Thyroid gland (tissue), 4 donors: ENCODE measurements around the gene INO80B. TPM values are rescaled to one million over a fixed set of nuclear protein-coding genes. Genes with fewer than 3 reads are reported as not detected.
A peak's percentile ranks its signal among the peaks of the same experiment; 100 is the strongest.

Experiments used
- DNase-seq, 2 donors: peaks; one replicate each; pipeline ENCODE4 v3.0.0-alpha.2; 2019
- H3K27ac ChIP-seq, 3 donors: fragments of 200-600 bp; sonication (generic); 1 replicate in 2 of 3; 2 replicates in 1 of 3; pipeline ENCODE4 v1.5.1; 2016 to 2019; ENCODE audit warnings: mild to moderate bottlenecking in 1 of 3, moderate library complexity in 1 of 3
- H3K27me3 ChIP-seq: fragments of 200-600 bp; sonication (generic); one replicate; pipeline ENCODE4 v1.5.1; 2019
- H3K36me3 ChIP-seq, 2 donors: fragments of 200-600 bp; sonication (generic); one replicate each; pipeline ENCODE4 v1.5.1; 2016 to 2019
- H3K4me1 ChIP-seq, 2 donors: fragments of 200-600 bp; sonication (generic); one replicate each; pipeline ENCODE4 v1.5.1; 2017 to 2019
- H3K4me3 ChIP-seq, 3 donors: fragments of 200-600 bp; sonication (generic); replicated peaks in 1 of 3; 1 replicate in 2 of 3; 2 replicates in 1 of 3; pipeline ENCODE4 v1.5.1; 2016; ENCODE audit warnings: mild to moderate bottlenecking in 1 of 3
- H3K9me3 ChIP-seq: fragments of 200-600 bp; sonication (generic); one replicate; pipeline ENCODE4 v1.5.1; 2017
- CTCF ChIP-seq, 6 experiments: fragments of 200-600 bp in 3 of 6; fragments of 450-650 bp in 3 of 6; sonication (generic) in 3 of 6; IDR thresholded peaks; one replicate each; pipeline ENCODE4 v1.5.1; 2016 to 2019; ENCODE audit warnings: antibody characterized with exemption in 6 of 6, mild to moderate bottlenecking in 2 of 6, inconsistent platforms in 1 of 6, moderate library complexity in 1 of 6
- POLR2A ChIP-seq, 2 donors: fragments of 450-650 bp; IDR thresholded peaks; one replicate each; pipeline ENCODE4 v1.6.1; 2017; ENCODE audit warnings: antibody characterized with exemption in 2 of 2, mild to moderate bottlenecking in 2 of 2, moderate library complexity in 1 of 2
- WGBS, 2 donors: methylation state at CpG; one replicate each; pipeline ENCODE4 v1.1.5; 2017; 5-methylcytosine and 5-hydroxymethylcytosine counted together
- intact Hi-C: fragments of 100-400 bp; cut with DNase I; formaldehyde crosslinking; loops from one replicate; pipeline ENCODE4 v1.15.1; 2023
- total RNA-seq, 4 donors: library from RNA; depleted of rRNA; stranded (reverse); fragments of >200 nt; gene quantifications; one replicate each; pipeline ENCODE4 v1.2.3, GENCODE V29; 2016

Gene INO80B
- total RNA-seq, 4 donors from 2014 or later = 19.9 to 74.4 (median 46.1) TPM

- intact Hi-C loops = no loop called here
- H3K27ac ChIP-seq = no peak overlapping the region
- no peaks in the 10 kb centered on the region for H3K36me3 ChIP-seq
- DNase-seq = no peak
- no peak for TF ChIP-seq CTCF (IDR thresholded peaks at IDR 0.05)
- no peak for TF ChIP-seq POLR2A (IDR thresholded peaks at IDR 0.05)
- H3K4me3 ChIP-seq = no peak overlapping the region
- peaks cover 10 to 18% of the 10 kb centered on the region in 2 donors for H3K4me1 ChIP-seq
- H3K9me3 ChIP-seq = no peaks in the 10 kb centered on the region
- WGBS, 2 donors = 100% methylated on average over 1 of the region's 1 CpG
- no peaks in the 10 kb centered on the region for H3K27me3 ChIP-seq
Observed at GRCh38 chr2:74438248-74438647, 16.6 kb upstream of the INO80B start.

- DNase-seq = no peak
- TF ChIP-seq CTCF (IDR thresholded peaks at IDR 0.05) = no peak
- TF ChIP-seq POLR2A (IDR thresholded peaks at IDR 0.05) = no peak
Observed at GRCh38 chr2:74439373-74439772, 15.5 kb upstream of the INO80B start.

GRCh38 chr2:74439803-74440377 lies 15.0 kb upstream of the INO80B start:
- Histone ChIP-seq H3K36me3 (no peaks in the 10 kb centered on the region), H3K27me3 (no peaks in the 10 kb centered on the region), H3K4me3 (peak overlapping the region in 2 of 3 donors; percentile 21 to 51), H3K9me3 (no peaks in the 10 kb centered on the region), H3K27ac (peak overlapping the region; percentile 42 to 84 (median 76)), H3K4me1 (peaks cover 10 to 18% of the 10 kb centered on the region in 2 donors)
- peak; percentile 66 to 67 for DNase-seq
- intact Hi-C loops = no loop called here
- no peak for TF ChIP-seq POLR2A (IDR thresholded peaks at IDR 0.05)
- TF ChIP-seq CTCF (IDR thresholded peaks at IDR 0.05) = no peak
- WGBS, 2 donors = 10 to 11% methylated on average over 13 to 14 of the region's 14 CpGs

More at GRCh38 chr2:74439373-74439772, 15.5 kb upstream of the INO80B start:
- H3K27me3 ChIP-seq = no peaks in the 10 kb centered on the region
- H3K9me3 ChIP-seq = no peaks in the 10 kb centered on the region
- peak overlapping the region in 2 of 3 donors; percentile 76 to 84 for H3K27ac ChIP-seq
- peaks cover 10 to 18% of the 10 kb centered on the region in 2 donors for H3K4me1 ChIP-seq
- WGBS, 2 donors = 39 to 43% methylated on average over 3 of the region's 3 CpGs
- intact Hi-C loops = no loop called here
- H3K36me3 ChIP-seq = no peaks in the 10 kb centered on the region
- H3K4me3 ChIP-seq = peak overlapping the region in 1 of 3 donors; percentile 51

- intact Hi-C loops = no loop called here
- DNase-seq = peak; percentile 92 to 93
- WGBS, 2 donors = 8 to 28% methylated on average over 5 to 12 of the region's 45 CpGs
- peak overlapping the region; percentile 42 to 84 (median 76) for H3K27ac ChIP-seq
- H3K36me3 ChIP-seq = no peaks in the 10 kb centered on the region
- no peaks in the 10 kb centered on the region for H3K9me3 ChIP-seq
- TF ChIP-seq POLR2A (IDR thresholded peaks at IDR 0.05) (peak; percentile 46 to 78), CTCF (IDR thresholded peaks at IDR 0.05) (peak in 4 of 6 experiments; percentile 34 to 62 (median 38))
- peaks cover 10 to 18% of the 10 kb centered on the region in 2 donors for H3K4me1 ChIP-seq
- no peaks in the 10 kb centered on the region for H3K27me3 ChIP-seq
- H3K4me3 ChIP-seq = peak overlapping the region; percentile 33 to 51 (median 51)
Observed at GRCh38 chr2:74440378-74441169, 14.3 kb upstream of the INO80B start.
